ENCODE results near the gene GPS1. TPM values are rescaled to one million over a fixed set of nuclear protein-coding genes. Genes with fewer than 3 reads are reported as not detected.

GPS1 gene
- total RNA-seq: 100 to 1,000 TPM in 1 of 2 experiments, 10 to 100 TPM in 1; 94.2 to 103 TPM

- peaks cover 16% of the 10 kb centered on the region for H3K4me1 Mint-ChIP-seq
- DNase-seq: peak; percentile 89
- peak within 1 kb of the TSS; percentile 56 for H3K27ac Mint-ChIP-seq
- H3K9me3 Mint-ChIP-seq: no peaks in the 10 kb centered on the region
- no peaks in the 10 kb centered on the region for H3K27me3 Mint-ChIP-seq
- peak within 1 kb of the TSS; percentile 91 for H3K4me3 Mint-ChIP-seq
- no peaks in the 10 kb centered on the region for H3K36me3 Mint-ChIP-seq
Observed at GRCh38 chr17:82051776-82052637, at the start of gene GPS1, which contains the start of gene RFNG. TSS of gene GPS1 (plus strand) at chr17:82051898. CDS start at chr17:82051932, 34 bp downstream. TSS of gene RFNG (minus strand) at chr17:82051811. CDS start at chr17:82051766, 45 bp downstream.

- DNase-seq: no peak
- Mint-ChIP-seq H3K4me3 (no peak overlapping the region), H3K4me1 (no peaks in the 10 kb centered on the region), H3K27ac (no peak overlapping the region), H3K27me3 (no peaks in the 10 kb centered on the region), H3K9me3 (no peaks in the 10 kb centered on the region), H3K36me3 (no peaks in the 10 kb centered on the region)
Observed at GRCh38 chr17:82003411-82004381, 48.0 kb upstream of the GPS1 start.

GRCh38 chr17:82004517-82005455, 46.9 kb upstream of the GPS1 start:
- Mint-ChIP-seq H3K27ac (no peak overlapping the region), H3K27me3 (no peaks in the 10 kb centered on the region), H3K9me3 (no peaks in the 10 kb centered on the region), H3K36me3 (no peaks in the 10 kb centered on the region), H3K4me3 (no peak overlapping the region), H3K4me1 (no peaks in the 10 kb centered on the region)
- no peak for DNase-seq

GRCh38 chr17:82005701-82006348, 45.9 kb upstream of the GPS1 start:
- Mint-ChIP-seq H3K4me3 (no peak overlapping the region), H3K27me3 (no peaks in the 10 kb centered on the region), H3K36me3 (no peaks in the 10 kb centered on the region), H3K4me1 (no peaks in the 10 kb centered on the region), H3K9me3 (no peaks in the 10 kb centered on the region), H3K27ac (no peak overlapping the region)
- no peak for DNase-seq

- Mint-ChIP-seq H3K9me3 (no peaks in the 10 kb centered on the region), H3K36me3 (no peaks in the 10 kb centered on the region), H3K27me3 (no peaks in the 10 kb centered on the region), H3K4me3 (no peak overlapping the region), H3K4me1 (no peaks in the 10 kb centered on the region), H3K27ac (no peak overlapping the region)
- no peak for DNase-seq
Observed at GRCh38 chr17:82006468-82007227, 45.0 kb upstream of the GPS1 start.

GRCh38 chr17:82007228-82007494, 44.5 kb upstream of the GPS1 start:
- no peaks in the 10 kb centered on the region for H3K9me3 Mint-ChIP-seq
- H3K4me3 Mint-ChIP-seq: no peak overlapping the region
- H3K27ac Mint-ChIP-seq: no peak overlapping the region
- no peaks in the 10 kb centered on the region for H3K27me3 Mint-ChIP-seq
- H3K4me1 Mint-ChIP-seq: no peaks in the 10 kb centered on the region
- H3K36me3 Mint-ChIP-seq: no peaks in the 10 kb centered on the region
- DNase-seq: no peak

GRCh38 chr17:82007495-82008257, 44.0 kb upstream of the GPS1 start:
- no peaks in the 10 kb centered on the region for H3K36me3 Mint-ChIP-seq
- no peak overlapping the region for H3K4me3 Mint-ChIP-seq
- H3K27ac Mint-ChIP-seq: no peak overlapping the region
- no peaks in the 10 kb centered on the region for H3K9me3 Mint-ChIP-seq
- no peaks in the 10 kb centered on the region for H3K27me3 Mint-ChIP-seq
- no peaks in the 10 kb centered on the region for H3K4me1 Mint-ChIP-seq
- DNase-seq: no peak

GRCh38 chr17:82008258-82008940, 43.3 kb upstream of the GPS1 start:
- Mint-ChIP-seq H3K9me3 (no peaks in the 10 kb centered on the region), H3K27ac (no peak overlapping the region), H3K4me1 (no peaks in the 10 kb centered on the region)

GRCh38 chr17:82008941-82009405, 42.7 kb upstream of the GPS1 start:
- Mint-ChIP-seq H3K9me3 (no peaks in the 10 kb centered on the region), H3K36me3 (no peaks in the 10 kb centered on the region), H3K27ac (no peak overlapping the region), H3K27me3 (no peaks in the 10 kb centered on the region), H3K4me3 (no peak overlapping the region), H3K4me1 (no peaks in the 10 kb centered on the region)
- no peak for DNase-seq

More at GRCh38 chr17:82008258-82008940, 43.3 kb upstream of the GPS1 start:
- no peak overlapping the region for H3K4me3 Mint-ChIP-seq
- H3K27me3 Mint-ChIP-seq: no peaks in the 10 kb centered on the region
- H3K36me3 Mint-ChIP-seq: no peaks in the 10 kb centered on the region
- DNase-seq: no peak

- Mint-ChIP-seq H3K4me1 (no peaks in the 10 kb centered on the region), H3K4me3 (no peak overlapping the region), H3K9me3 (no peaks in the 10 kb centered on the region), H3K27me3 (no peaks in the 10 kb centered on the region), H3K27ac (no peak overlapping the region), H3K36me3 (no peaks in the 10 kb centered on the region)
- no peak for DNase-seq
Observed at GRCh38 chr17:82009413-82009812, 42.3 kb upstream of the GPS1 start.

- H3K4me3 Mint-ChIP-seq: no peak overlapping the region
- no peaks in the 10 kb centered on the region for H3K4me1 Mint-ChIP-seq
- no peak for DNase-seq
- H3K9me3 Mint-ChIP-seq: no peaks in the 10 kb centered on the region
- H3K27me3 Mint-ChIP-seq: no peaks in the 10 kb centered on the region
- no peak overlapping the region for H3K27ac Mint-ChIP-seq
- no peaks in the 10 kb centered on the region for H3K36me3 Mint-ChIP-seq
Observed at GRCh38 chr17:82010575-82011525, 40.8 kb upstream of the GPS1 start.
